ENCODE measurements around the gene SPATA31A5. TPM values are rescaled to one million over a fixed set of nuclear protein-coding genes. Genes with fewer than 3 reads are reported as not detected.
"Not testable (repeated sequence)": the region's sequence is repeated elsewhere in the genome, so short reads cannot be mapped to it uniquely, and the experiment has no call there.

SPATA31A5 gene
- 0.28 and 0.46 TPM in 2 replicates for total RNA-seq (2021)
- long read RNA-seq, partial matches to known transcripts = 0 of 1 reads
- long read RNA-seq, other reads (novel, unspliced or antisense) = 1 of 1 reads

- not testable (repeated sequence) for H2BK20ac ChIP-seq (ENCODE audit: low read depth, low read length, poor library complexity, severe bottlenecking); H2BK120ac ChIP-seq (ENCODE audit: low read depth, low read length, poor library complexity, severe bottlenecking); H3K79me1 ChIP-seq (ENCODE audit: insufficient read depth, low read depth, low read length, poor library complexity, severe bottlenecking); H2AK5ac ChIP-seq (ENCODE audit: insufficient read length, low read length); H3K27me3 Mint-ChIP-seq (ENCODE audit: low read depth); H3K18ac ChIP-seq (ENCODE audit: insufficient read length, low read depth, low read length); H3K27ac ChIP-seq (ENCODE audit: insufficient read length, low read depth, low read length); H3K23ac ChIP-seq (ENCODE audit: insufficient read length, low read depth, low read length); H4K91ac ChIP-seq (ENCODE audit: insufficient read length, low read depth, low read length); H4K20me1 ChIP-seq (ENCODE audit: control insufficient read depth, insufficient read depth, insufficient read length); H3K4me1 Mint-ChIP-seq; H2BK12ac ChIP-seq (ENCODE audit: insufficient read length, low read depth, low read length); H3K14ac ChIP-seq (ENCODE audit: insufficient read depth, low read length); H3K23me2 ChIP-seq (ENCODE audit: insufficient read length, low read depth, low read length, poor library complexity, severe bottlenecking); H3K79me2 ChIP-seq (ENCODE audit: insufficient read depth, low read length); H4K5ac ChIP-seq (ENCODE audit: insufficient read length, low read depth, low read length); H2BK15ac ChIP-seq (ENCODE audit: low read depth, low read length); H3K4me2 ChIP-seq (ENCODE audit: insufficient read depth, insufficient read length, low read length); H3K36me3 Mint-ChIP-seq (ENCODE audit: insufficient read depth in 1 of 3, low read depth in 3 of 3); H3K9me3 Mint-ChIP-seq; H3K9ac ChIP-seq (ENCODE audit: extremely low read depth, insufficient read length, low read length); DNase-seq; H3K4me1 ChIP-seq (ENCODE audit: insufficient read depth, low read length); H2AFZ ChIP-seq (ENCODE audit: low read length); H3K4ac ChIP-seq (ENCODE audit: low read depth, low read length); H3K56ac ChIP-seq (ENCODE audit: insufficient read length, low read depth, low read length); H3K4me3 Mint-ChIP-seq; H3K27me3 ChIP-seq (ENCODE audit: insufficient read depth, low read length); H2BK5ac ChIP-seq (ENCODE audit: insufficient read length, low read length); H3K9me3 ChIP-seq (ENCODE audit: control insufficient read depth, low read depth, low read length); H3K27ac Mint-ChIP-seq; H4K8ac ChIP-seq (replicated peaks; ENCODE audit: insufficient read length, low read depth, low read length); H3T11ph ChIP-seq (ENCODE audit: low read length)
- WGBS (ENCODE audit: extremely low coverage, insufficient read length, low lambda C conversion rate) = no CpG with 5 or more reads among the region's 7 CpGs
Observed at GRCh38 chr9:60914107-60914506, at the start of gene SPATA31A5. Gene SPATA31A5, plus strand, starts transcription at chr9:60914407. Its CDS starts 29 bp downstream, at chr9:60914436.

DNA sequence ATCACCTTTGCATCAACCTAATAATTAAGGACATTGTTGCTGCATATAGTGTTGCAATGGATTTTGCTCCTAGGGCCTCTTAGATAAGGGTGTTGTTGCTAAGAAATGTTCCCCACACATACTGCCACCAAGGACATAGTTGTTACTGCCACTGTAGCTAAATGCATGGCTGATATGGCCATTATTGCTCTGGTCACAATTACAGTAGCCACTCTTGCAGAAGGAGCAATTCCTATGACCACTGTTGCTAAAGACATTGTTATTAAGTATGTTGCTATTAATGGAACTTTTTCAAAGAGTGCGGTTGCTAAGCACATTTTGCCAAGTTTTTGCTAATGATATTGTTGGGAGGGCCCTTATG is 48.8 kb downstream of the SPATA31A5 start:
- no CpG with 5 or more reads among the region's 1 CpG for WGBS (ENCODE audit: extremely low coverage, insufficient read length, low lambda C conversion rate)
- not testable (repeated sequence) for H4K91ac ChIP-seq (ENCODE audit: insufficient read length, low read depth, low read length)

More for the DNA sequence above, 48.8 kb downstream of the SPATA31A5 start:
- H4K5ac ChIP-seq (ENCODE audit: insufficient read length, low read depth, low read length); H3K4me2 ChIP-seq (ENCODE audit: insufficient read depth, insufficient read length, low read length); H3K27me3 ChIP-seq (ENCODE audit: insufficient read depth, low read length); H2BK120ac ChIP-seq (ENCODE audit: low read depth, low read length, poor library complexity, severe bottlenecking); H3K23me2 ChIP-seq (ENCODE audit: insufficient read length, low read depth, low read length, poor library complexity, severe bottlenecking); DNase-seq; H3K27me3 Mint-ChIP-seq (ENCODE audit: low read depth); H3K18ac ChIP-seq (ENCODE audit: insufficient read length, low read depth, low read length); H4K20me1 ChIP-seq (ENCODE audit: control insufficient read depth, insufficient read depth, insufficient read length); H2AK5ac ChIP-seq (ENCODE audit: insufficient read length, low read length); H3K4me3 Mint-ChIP-seq; H3K36me3 Mint-ChIP-seq (ENCODE audit: insufficient read depth in 1 of 3, low read depth in 3 of 3); H3K4me1 ChIP-seq (ENCODE audit: insufficient read depth, low read length); H2AFZ ChIP-seq (ENCODE audit: low read length); H3K79me1 ChIP-seq (ENCODE audit: insufficient read depth, low read depth, low read length, poor library complexity, severe bottlenecking); H2BK15ac ChIP-seq (ENCODE audit: low read depth, low read length); H3K56ac ChIP-seq (ENCODE audit: insufficient read length, low read depth, low read length); H3K23ac ChIP-seq (ENCODE audit: insufficient read length, low read depth, low read length); H2BK12ac ChIP-seq (ENCODE audit: insufficient read length, low read depth, low read length); H3T11ph ChIP-seq (ENCODE audit: low read length); H3K14ac ChIP-seq (ENCODE audit: insufficient read depth, low read length); H3K9ac ChIP-seq (ENCODE audit: extremely low read depth, insufficient read length, low read length); H2BK5ac ChIP-seq (ENCODE audit: insufficient read length, low read length); H3K79me2 ChIP-seq (ENCODE audit: insufficient read depth, low read length); H3K9me3 Mint-ChIP-seq; H3K27ac Mint-ChIP-seq; H3K27ac ChIP-seq (ENCODE audit: insufficient read length, low read depth, low read length); H3K4me1 Mint-ChIP-seq; H3K4ac ChIP-seq (ENCODE audit: low read depth, low read length); H3K9me3 ChIP-seq (ENCODE audit: control insufficient read depth, low read depth, low read length); H4K8ac ChIP-seq (replicated peaks; ENCODE audit: insufficient read length, low read depth, low read length); H2BK20ac ChIP-seq (ENCODE audit: low read depth, low read length, poor library complexity, severe bottlenecking): not testable (repeated sequence)
